Measurements from ENCODE around the gene ACADS. TPM values are rescaled to one million over a fixed set of nuclear protein-coding genes. Genes with fewer than 3 reads are reported as not detected.

Gene ACADS
- total RNA-seq, 1 experiment from 2014 or later, result 16.1 TPM

GRCh38 chr12:120760349-120761254, 35.0 kb downstream of the ACADS start:
- Mint-ChIP-seq H3K9me3 (ENCODE audit: low read depth, unreplicated experiment) (no peaks in the 10 kb centered on the region), H3K27ac (ENCODE audit: unreplicated experiment) (no peak overlapping the region), H3K27me3 (ENCODE audit: unreplicated experiment) (no peaks in the 10 kb centered on the region)

GRCh38 chr12:120761519-120761934, 35.9 kb downstream of the ACADS start:
- CTCF ChIA-PET, result no interaction called here
- BruUV-seq (replicated peaks), result no TSS peak
- H3K27ac Mint-ChIP-seq (ENCODE audit: unreplicated experiment), result no peak overlapping the region
- intact Hi-C loops (cut with micrococcal nuclease; ENCODE audit: unreplicated experiment), result no loop called here
- peaks cover 43% of the 10 kb centered on the region for H3K36me3 Mint-ChIP-seq (ENCODE audit: insufficient read depth, unreplicated experiment)
- H3K27me3 Mint-ChIP-seq (ENCODE audit: unreplicated experiment), result no peaks in the 10 kb centered on the region
- no peaks in the 10 kb centered on the region for H3K9me3 Mint-ChIP-seq (ENCODE audit: low read depth, unreplicated experiment)
- TF ChIP-seq CTCF (IDR thresholded peaks at IDR 0.05; ENCODE audit: unreplicated experiment), result no peak
- H3K4me1 Mint-ChIP-seq (ENCODE audit: low read depth, unreplicated experiment), result no peaks in the 10 kb centered on the region
- no peak overlapping the region for H3K4me3 Mint-ChIP-seq (ENCODE audit: low read depth, unreplicated experiment)
- no peak for DNase-seq

More at GRCh38 chr12:120760349-120761254, 35.0 kb downstream of the ACADS start:
- no TSS peak for BruUV-seq (replicated peaks)
- TF ChIP-seq CTCF (IDR thresholded peaks at IDR 0.05; ENCODE audit: unreplicated experiment), result no peak
- CTCF ChIA-PET, result no interaction called here
- DNase-seq, result no peak
- Mint-ChIP-seq H3K4me1 (ENCODE audit: low read depth, unreplicated experiment) (no peaks in the 10 kb centered on the region), H3K4me3 (ENCODE audit: low read depth, unreplicated experiment) (no peak overlapping the region), H3K36me3 (ENCODE audit: insufficient read depth, unreplicated experiment) (peaks cover 43% of the 10 kb centered on the region)
- intact Hi-C loops (cut with micrococcal nuclease; ENCODE audit: unreplicated experiment), result no loop called here

- no peak overlapping the region for H3K27ac Mint-ChIP-seq (ENCODE audit: unreplicated experiment)
- no peaks in the 10 kb centered on the region for H3K9me3 Mint-ChIP-seq (ENCODE audit: low read depth, unreplicated experiment)
- CTCF ChIA-PET, result no interaction called here
- BruUV-seq (replicated peaks), result no TSS peak
- TF ChIP-seq CTCF (IDR thresholded peaks at IDR 0.05; ENCODE audit: unreplicated experiment), result no peak
- no peaks in the 10 kb centered on the region for H3K27me3 Mint-ChIP-seq (ENCODE audit: unreplicated experiment)
- no peak overlapping the region for H3K4me3 Mint-ChIP-seq (ENCODE audit: low read depth, unreplicated experiment)
- H3K4me1 Mint-ChIP-seq (ENCODE audit: low read depth, unreplicated experiment), result no peaks in the 10 kb centered on the region
- peaks cover 43% of the 10 kb centered on the region for H3K36me3 Mint-ChIP-seq (ENCODE audit: insufficient read depth, unreplicated experiment)
- intact Hi-C loops (cut with micrococcal nuclease; ENCODE audit: unreplicated experiment), result no loop called here
- no peak for DNase-seq
These were observed 36.5 kb downstream of the ACADS start for GRCh38 chr12:120762086-120762485.

- Mint-ChIP-seq H3K27ac (ENCODE audit: unreplicated experiment) (no peak overlapping the region), H3K27me3 (ENCODE audit: unreplicated experiment) (no peaks in the 10 kb centered on the region), H3K4me3 (ENCODE audit: low read depth, unreplicated experiment) (no peak overlapping the region), H3K9me3 (ENCODE audit: low read depth, unreplicated experiment) (no peaks in the 10 kb centered on the region), H3K4me1 (ENCODE audit: low read depth, unreplicated experiment) (no peaks in the 10 kb centered on the region), H3K36me3 (ENCODE audit: insufficient read depth, unreplicated experiment) (peaks cover 43% of the 10 kb centered on the region)
- DNase-seq, result no peak
- no peak for TF ChIP-seq CTCF (IDR thresholded peaks at IDR 0.05; ENCODE audit: unreplicated experiment)
- intact Hi-C loops (cut with micrococcal nuclease; ENCODE audit: unreplicated experiment), result no loop called here
- BruUV-seq (replicated peaks), result no TSS peak
- CTCF ChIA-PET, result no interaction called here
These were observed 37.6 kb downstream of the ACADS start for GRCh38 chr12:120763250-120763649.

All from Calu3 (cell line).